ENCODE data around the gene TAS2R10.

GRCh38 chr12:10811883-10812536 is 14.1 kb downstream of the TAS2R10 start:
- no peak for TF ChIP-seq CTCF (IDR thresholded peaks at IDR 0.05)
- TF ChIP-seq USF2 (IDR thresholded peaks at IDR 0.05; ENCODE audit: borderline replicate concordance, low read depth, low read length), result no peak
- TF ChIP-seq GABPA (IDR thresholded peaks at IDR 0.05; ENCODE audit: low read depth), result no peak
- TF ChIP-seq POLR2AphosphoS5 (IDR thresholded peaks at IDR 0.05; ENCODE audit: low read depth, low read length), result no peak
- TF ChIP-seq RAD21 (IDR thresholded peaks at IDR 0.05; ENCODE audit: low read length), result no peak
- no peak for TF ChIP-seq JUND (IDR thresholded peaks at IDR 0.05)
- TF ChIP-seq EZH2phosphoT487 (IDR thresholded peaks at IDR 0.05; ENCODE audit: borderline replicate concordance, low read depth), result no peak
- no peak for TF ChIP-seq MXI1 (IDR thresholded peaks at IDR 0.05; ENCODE audit: low read depth, low read length)
